ENCODE results near the gene KIT. TPM values are rescaled to one million over a fixed set of nuclear protein-coding genes. Genes with fewer than 3 reads are reported as not detected.

Gene KIT
- total RNA-seq, 2 experiments from 2014 or later, result 4.2 to 5.4 TPM

DNA sequence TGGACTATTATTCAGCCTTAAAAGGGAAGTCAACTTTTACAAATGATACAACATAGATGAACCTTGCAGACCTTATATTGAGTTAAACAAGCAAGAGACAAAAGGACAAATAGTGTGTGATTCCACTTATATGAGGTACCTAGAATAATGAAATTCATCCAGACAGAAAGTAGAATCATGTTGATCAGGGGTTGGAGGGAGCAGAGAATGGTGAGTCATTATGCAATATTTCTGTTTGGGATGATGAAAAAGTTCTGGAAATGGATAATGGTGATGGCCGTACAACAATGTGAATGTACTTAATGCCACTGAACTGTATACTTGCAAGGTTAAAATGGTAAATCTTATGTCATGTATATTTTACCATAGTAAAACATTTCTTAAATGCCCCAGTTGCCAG is 22.1 kb downstream of the KIT start:
- CTCF ChIA-PET, result no interaction called here
- no peak for ATAC-seq
- Mint-ChIP-seq H3K9me3 (ENCODE audit: insufficient read depth) (no peaks in the 10 kb centered on the region), H3K4me3 (no peak overlapping the region), H3K27me3 (ENCODE audit: low read depth) (no peaks in the 10 kb centered on the region), H3K36me3 (ENCODE audit: low read depth) (no peaks in the 10 kb centered on the region), H3K4me1 (ENCODE audit: low read depth) (peaks cover 26% of the 10 kb centered on the region), H3K27ac (no peak overlapping the region)
- DNase-seq, result no peak
- POLR2A ChIA-PET, result no interaction called here

DNA sequence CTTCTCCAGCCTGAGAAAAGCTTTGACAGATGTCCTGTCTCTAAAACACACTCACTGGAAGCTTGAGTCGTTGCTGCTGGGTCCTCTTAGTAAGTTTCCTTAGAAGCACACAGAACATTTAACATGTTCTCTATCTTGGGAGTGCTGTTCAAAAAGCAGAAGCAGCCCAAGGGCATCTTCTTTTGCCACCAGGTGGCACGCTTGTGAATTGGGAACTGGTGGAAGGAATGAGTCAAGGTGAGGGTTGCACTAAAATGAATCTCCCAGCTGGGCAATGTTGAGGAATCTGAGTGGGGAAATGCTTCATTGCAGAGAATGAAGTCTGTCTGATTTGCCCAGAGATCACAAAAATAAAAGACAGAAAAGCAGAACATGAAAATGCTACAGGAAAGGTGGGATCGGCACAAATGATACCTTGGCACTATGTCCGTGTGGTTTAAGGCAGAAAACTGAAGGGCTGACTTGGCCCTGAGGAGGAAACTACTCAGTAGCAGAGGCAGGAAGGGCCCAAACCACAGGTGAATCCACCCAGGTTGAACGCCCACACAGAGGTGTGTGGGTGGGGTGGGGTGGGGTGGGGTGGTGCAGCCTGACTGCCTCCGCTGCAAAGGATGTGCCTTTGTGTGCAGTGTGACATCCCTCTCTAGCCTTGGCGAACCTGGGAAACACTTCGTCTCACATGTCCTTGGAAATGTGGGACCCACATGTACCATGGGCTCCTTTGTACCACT is 26.0 kb downstream of the KIT start:
- ATAC-seq (peak; percentile 76), DNase-seq (peak; percentile 74)
- POLR2A ChIA-PET, result no interaction called here
- CTCF ChIA-PET, result interaction anchor here (0.8 to 3.1 kb wide), 6 partner anchors 21 to 278 kb away, joined by 3 to 25 read pairs (median 5); no protein-coding TSS in a partner anchor
- peaks cover 46% of the 10 kb centered on the region for H3K4me1 Mint-ChIP-seq (ENCODE audit: low read depth)
- H3K9me3 Mint-ChIP-seq (ENCODE audit: insufficient read depth), result no peaks in the 10 kb centered on the region
- H3K27ac Mint-ChIP-seq, result peak overlapping the region; percentile 93
- peak overlapping the region; percentile 62 for H3K4me3 Mint-ChIP-seq
- H3K27me3 Mint-ChIP-seq (ENCODE audit: low read depth), result no peaks in the 10 kb centered on the region
- H3K36me3 Mint-ChIP-seq (ENCODE audit: low read depth), result no peaks in the 10 kb centered on the region

GRCh38 chr4:54685810-54686209 is 28.1 kb downstream of the KIT start:
- H3K27ac Mint-ChIP-seq, result peak overlapping the region; percentile 0
- ChIA-PET CTCF (interaction anchor here (0.7 to 3.0 kb wide), 3 partner anchors 275 to 285 kb away, joined by 3 to 11 read pairs (median 3); no protein-coding TSS in a partner anchor), POLR2A (no interaction called here)
- no peak for DNase-seq
- H3K4me3 Mint-ChIP-seq, result no peak overlapping the region
- peaks cover 44% of the 10 kb centered on the region for H3K4me1 Mint-ChIP-seq (ENCODE audit: low read depth)
- ATAC-seq, result no peak
- H3K36me3 Mint-ChIP-seq (ENCODE audit: low read depth), result no peaks in the 10 kb centered on the region
- H3K27me3 Mint-ChIP-seq (ENCODE audit: low read depth), result no peaks in the 10 kb centered on the region
- H3K9me3 Mint-ChIP-seq (ENCODE audit: insufficient read depth), result no peaks in the 10 kb centered on the region

GRCh38 chr4:54687887-54688841 is 30.4 kb downstream of the KIT start:
- H3K27me3 Mint-ChIP-seq (ENCODE audit: low read depth), result no peaks in the 10 kb centered on the region
- no peak overlapping the region for H3K4me3 Mint-ChIP-seq
- ChIA-PET POLR2A (interaction anchor here (0.7 kb wide), 1 partner anchor 258 kb away, joined by 3 read pairs; no protein-coding TSS in a partner anchor), CTCF (interaction anchor here (0.8 to 3.0 kb wide), 5 partner anchors 11 to 366 kb away, joined by 3 to 11 read pairs (median 3); no protein-coding TSS in a partner anchor)
- peak; percentile 21 for ATAC-seq
- H3K27ac Mint-ChIP-seq, result peak overlapping the region; percentile 22
- no peaks in the 10 kb centered on the region for H3K9me3 Mint-ChIP-seq (ENCODE audit: insufficient read depth)
- no peaks in the 10 kb centered on the region for H3K36me3 Mint-ChIP-seq (ENCODE audit: low read depth)
- peak; percentile 28 for DNase-seq
- peaks cover 52% of the 10 kb centered on the region for H3K4me1 Mint-ChIP-seq (ENCODE audit: low read depth)

DNA sequence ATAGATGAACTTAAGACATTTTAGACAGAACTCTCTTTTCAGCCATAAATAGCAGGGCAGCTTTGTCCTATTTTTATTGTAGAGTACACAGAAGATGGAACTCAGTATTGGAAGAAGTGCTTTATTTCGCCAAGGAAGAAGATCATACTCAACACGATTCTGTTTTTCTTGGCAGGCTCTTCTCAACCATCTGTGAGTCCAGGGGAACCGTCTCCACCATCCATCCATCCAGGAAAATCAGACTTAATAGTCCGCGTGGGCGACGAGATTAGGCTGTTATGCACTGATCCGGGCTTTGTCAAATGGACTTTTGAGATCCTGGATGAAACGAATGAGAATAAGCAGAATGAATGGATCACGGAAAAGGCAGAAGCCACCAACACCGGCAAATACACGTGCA is 37.6 kb downstream of the KIT start:
- POLR2A ChIA-PET, result no interaction called here
- CTCF ChIA-PET, result no interaction called here
- H3K27ac Mint-ChIP-seq, result no peak overlapping the region

DNA sequence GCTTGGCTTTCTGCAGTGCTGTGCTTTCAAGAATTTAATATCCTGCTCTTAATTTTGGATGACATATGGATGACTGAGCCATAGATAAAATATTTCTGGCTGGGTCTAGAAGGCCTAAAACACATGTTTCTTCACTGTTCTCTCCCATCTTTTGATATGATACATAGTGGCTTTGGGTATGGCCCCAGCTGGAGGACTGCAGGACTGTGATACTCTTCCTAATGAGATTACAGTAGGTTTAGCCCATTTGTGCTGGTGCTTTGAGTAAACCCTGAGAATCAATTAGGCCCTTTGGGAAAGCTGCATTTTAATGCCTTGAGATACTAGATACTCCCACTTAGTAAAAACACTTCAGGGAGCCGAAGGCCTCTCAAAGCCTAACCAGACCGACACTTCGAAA is 38.0 kb downstream of the KIT start:
- CTCF ChIA-PET, result no interaction called here
- Mint-ChIP-seq H3K27ac (no peak overlapping the region), H3K36me3 (ENCODE audit: low read depth) (peaks cover 5% of the 10 kb centered on the region), H3K4me3 (no peak overlapping the region), H3K4me1 (ENCODE audit: low read depth) (peaks cover 10% of the 10 kb centered on the region), H3K27me3 (ENCODE audit: low read depth) (no peaks in the 10 kb centered on the region), H3K9me3 (ENCODE audit: insufficient read depth) (no peaks in the 10 kb centered on the region)
- DNase-seq, result no peak
- POLR2A ChIA-PET, result no interaction called here
- ATAC-seq, result no peak

More for the DNA sequence above, 37.6 kb downstream of the KIT start:
- Mint-ChIP-seq H3K4me1 (ENCODE audit: low read depth) (peaks cover 10% of the 10 kb centered on the region), H3K4me3 (no peak overlapping the region), H3K27me3 (ENCODE audit: low read depth) (no peaks in the 10 kb centered on the region), H3K36me3 (ENCODE audit: low read depth) (peaks cover 5% of the 10 kb centered on the region), H3K9me3 (ENCODE audit: insufficient read depth) (no peaks in the 10 kb centered on the region)
- ATAC-seq, result no peak
- no peak for DNase-seq

GRCh38 chr4:54696649-54697048 is 38.9 kb downstream of the KIT start:
- ATAC-seq, result no peak
- DNase-seq, result no peak
- H3K4me1 Mint-ChIP-seq (ENCODE audit: low read depth), result peaks cover 2% of the 10 kb centered on the region
- peaks cover 5% of the 10 kb centered on the region for H3K36me3 Mint-ChIP-seq (ENCODE audit: low read depth)
- POLR2A ChIA-PET, result no interaction called here
- no peaks in the 10 kb centered on the region for H3K9me3 Mint-ChIP-seq (ENCODE audit: insufficient read depth)
- CTCF ChIA-PET, result no interaction called here
- no peaks in the 10 kb centered on the region for H3K27me3 Mint-ChIP-seq (ENCODE audit: low read depth)
- H3K4me3 Mint-ChIP-seq, result no peak overlapping the region
- H3K27ac Mint-ChIP-seq, result no peak overlapping the region

DNA sequence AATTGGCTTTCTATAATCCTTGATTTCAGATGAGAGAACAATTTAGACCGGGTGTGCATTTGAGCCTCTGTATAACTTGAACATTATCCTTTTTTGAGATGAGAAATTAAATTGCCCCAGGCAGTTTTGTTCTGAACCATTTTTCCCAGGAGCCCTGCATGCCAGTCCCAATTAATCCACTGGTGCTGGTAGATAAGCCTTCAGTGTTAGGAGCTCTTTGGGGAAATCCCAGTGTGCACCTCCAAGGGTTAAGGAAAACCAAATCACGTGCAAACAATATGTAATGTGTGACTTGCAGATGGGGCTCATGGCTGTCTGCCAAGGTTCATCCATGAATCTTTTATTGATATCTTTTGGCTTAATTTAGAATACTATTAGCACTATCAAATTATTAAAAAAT is 43.2 kb downstream of the KIT start:
- Mint-ChIP-seq H3K4me3 (no peak overlapping the region), H3K36me3 (ENCODE audit: low read depth) (peaks cover 6% of the 10 kb centered on the region), H3K27ac (no peak overlapping the region), H3K27me3 (ENCODE audit: low read depth) (no peaks in the 10 kb centered on the region), H3K4me1 (ENCODE audit: low read depth) (no peaks in the 10 kb centered on the region), H3K9me3 (ENCODE audit: insufficient read depth) (no peaks in the 10 kb centered on the region)
- CTCF ChIA-PET, result no interaction called here
- DNase-seq (no peak), ATAC-seq (no peak)
- POLR2A ChIA-PET, result no interaction called here

DNA sequence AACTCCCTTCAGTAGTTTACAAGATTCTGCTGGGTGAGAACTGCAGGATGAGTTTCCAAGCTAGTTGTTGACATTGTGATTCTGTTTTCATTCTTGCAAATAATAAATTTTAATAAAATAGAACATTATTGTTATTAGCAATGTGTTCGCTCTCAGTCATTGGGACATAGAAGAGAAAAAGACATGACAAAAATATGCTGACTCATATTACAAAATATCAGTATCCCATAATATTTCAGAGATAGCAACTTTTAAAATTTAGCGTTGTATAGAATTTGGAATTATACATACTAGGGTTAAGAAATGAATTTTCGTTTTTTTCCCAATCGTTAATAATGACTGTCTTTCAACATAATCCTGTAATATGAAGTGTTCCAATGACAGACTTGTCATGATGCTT is 45.4 kb downstream of the KIT start:
- ChIA-PET CTCF (interaction anchor here (0.6 kb wide), 1 partner anchor 10 kb away, joined by 3 read pairs; no protein-coding TSS in a partner anchor), POLR2A (no interaction called here)
- ATAC-seq, result no peak
- Mint-ChIP-seq H3K27me3 (ENCODE audit: low read depth) (no peaks in the 10 kb centered on the region), H3K9me3 (ENCODE audit: insufficient read depth) (no peaks in the 10 kb centered on the region), H3K4me3 (no peak overlapping the region), H3K27ac (no peak overlapping the region), H3K36me3 (ENCODE audit: low read depth) (peaks cover 12% of the 10 kb centered on the region), H3K4me1 (ENCODE audit: low read depth) (peaks cover 8% of the 10 kb centered on the region)
- DNase-seq, result no peak

- CTCF ChIA-PET, result no interaction called here
These were observed 49.6 kb downstream of the KIT start for GRCh38 chr4:54707406-54707805.

DNA sequence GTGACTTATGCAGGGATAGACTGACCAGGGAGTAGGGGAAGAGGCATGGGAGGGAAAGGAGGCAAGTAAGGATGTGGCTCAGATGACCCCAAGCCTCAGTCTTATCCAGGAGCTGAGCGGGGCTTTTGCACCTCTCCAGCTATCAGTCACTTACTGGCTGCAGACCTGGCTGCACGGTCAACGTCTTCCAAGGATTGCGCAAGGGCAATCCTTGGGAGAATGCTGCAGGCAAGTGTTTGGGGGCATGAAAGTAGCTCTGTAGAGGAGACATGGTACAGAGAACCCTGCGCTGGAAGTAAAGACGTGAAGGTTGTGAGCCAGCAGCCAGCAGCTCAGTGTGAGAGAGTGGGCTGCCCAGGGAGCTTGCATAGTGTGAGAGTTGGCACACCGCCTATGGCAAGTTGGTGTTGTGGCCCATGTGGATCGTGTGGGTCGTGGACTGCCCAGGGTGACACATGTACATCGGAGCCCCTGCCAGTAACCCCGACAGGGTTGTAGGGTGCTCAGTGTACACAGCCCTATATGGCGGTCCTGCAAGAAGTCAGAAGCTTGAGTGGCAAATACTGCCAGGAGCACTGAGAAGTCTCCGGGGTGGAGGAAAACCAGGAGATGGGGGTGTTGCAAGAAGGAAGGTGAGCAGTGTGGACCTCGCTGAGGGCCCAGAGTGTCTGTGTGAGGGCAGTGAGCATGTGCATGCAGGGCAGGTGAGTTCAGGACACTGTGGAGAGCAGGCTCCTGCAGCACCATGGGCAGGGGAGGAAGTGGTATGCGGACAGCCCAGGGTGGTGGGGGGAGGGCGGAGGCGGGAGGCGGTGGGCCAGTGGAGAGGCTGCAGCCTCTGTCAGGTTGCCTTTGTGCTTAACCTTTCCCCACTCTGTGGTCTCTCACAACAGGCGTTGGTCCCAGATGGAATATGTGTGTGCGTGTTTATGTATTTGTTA is 50.9 kb downstream of the KIT start:
- Mint-ChIP-seq H3K4me3 (no peak overlapping the region), H3K27me3 (ENCODE audit: low read depth) (no peaks in the 10 kb centered on the region), H3K4me1 (ENCODE audit: low read depth) (peaks cover 34% of the 10 kb centered on the region), H3K36me3 (ENCODE audit: low read depth) (peaks cover 20% of the 10 kb centered on the region), H3K27ac (peak overlapping the region; percentile 61), H3K9me3 (ENCODE audit: insufficient read depth) (no peaks in the 10 kb centered on the region)
- ChIA-PET CTCF (no interaction called here), POLR2A (no interaction called here)
- no peak for DNase-seq
- ATAC-seq, result peak; percentile 47

More at GRCh38 chr4:54707406-54707805, 49.6 kb downstream of the KIT start:
- H3K27ac Mint-ChIP-seq, result no peak overlapping the region
- no peak overlapping the region for H3K4me3 Mint-ChIP-seq
- H3K36me3 Mint-ChIP-seq (ENCODE audit: low read depth), result peaks cover 20% of the 10 kb centered on the region
- DNase-seq (no peak), ATAC-seq (no peak)
- POLR2A ChIA-PET, result no interaction called here
- no peaks in the 10 kb centered on the region for H3K27me3 Mint-ChIP-seq (ENCODE audit: low read depth)
- H3K4me1 Mint-ChIP-seq (ENCODE audit: low read depth), result peaks cover 34% of the 10 kb centered on the region
- no peaks in the 10 kb centered on the region for H3K9me3 Mint-ChIP-seq (ENCODE audit: insufficient read depth)

Data from activated CD8-positive, alpha-beta T cell treated with anti-CD3 and anti-CD28 coated beads, Interleukin-2, amount 10 ng/mL, durations not matched to agents 7 days and 5 days (primary cell).